GM12875 (cell line): Measurements from ENCODE around the gene DPP6.

Source experiments
- H3K4me3 ChIP-seq: one replicate; pipeline ENCODE4 v1.5.1; 2011; ENCODE audit warnings: low read depth, low read length, control low read depth
- CTCF ChIP-seq: IDR thresholded peaks from 2 replicates; pipeline ENCODE4 v1.5.1; 2011; ENCODE audit warnings: low read depth, mild to moderate bottlenecking, control low read depth, inconsistent platforms, low read length, moderate library complexity, borderline replicate concordance; ENCODE audit not compliant: insufficient read depth

Gene DPP6

GRCh38 chr7:154178895-154179294 is 126.7 kb downstream of the DPP6 start:
- no peak overlapping the region for H3K4me3 ChIP-seq
- no peak for TF ChIP-seq CTCF

GRCh38 chr7:154183482-154183881 is 131.3 kb downstream of the DPP6 start:
- no peak for TF ChIP-seq CTCF

GRCh38 chr7:154183946-154184345 is 131.7 kb downstream of the DPP6 start:
- H3K4me3 ChIP-seq, result no peak overlapping the region
- TF ChIP-seq CTCF, result no peak

More at GRCh38 chr7:154183482-154183881, 131.3 kb downstream of the DPP6 start:
- no peak overlapping the region for H3K4me3 ChIP-seq

- H3K4me3 ChIP-seq, result no peak overlapping the region
- TF ChIP-seq CTCF, result no peak
Measured at GRCh38 chr7:154186811-154187210, 134.6 kb downstream of the DPP6 start.

GRCh38 chr7:154188330-154188729 is 136.1 kb downstream of the DPP6 start:
- H3K4me3 ChIP-seq, result no peak overlapping the region

GRCh38 chr7:154195266-154195665 is 143.1 kb downstream of the DPP6 start:
- no peak for TF ChIP-seq CTCF
- no peak overlapping the region for H3K4me3 ChIP-seq

More at GRCh38 chr7:154188330-154188729, 136.1 kb downstream of the DPP6 start:
- no peak for TF ChIP-seq CTCF

- TF ChIP-seq CTCF, result no peak
- no peak overlapping the region for H3K4me3 ChIP-seq
Measured at GRCh38 chr7:154198481-154198880, 146.3 kb downstream of the DPP6 start.
